ENCODE data around the gene PANK4.
"Not testable (repeated sequence)": the region's sequence is repeated elsewhere in the genome, so short reads cannot be mapped to it uniquely, and the experiment has no call there.

The PANK4 gene

DNA sequence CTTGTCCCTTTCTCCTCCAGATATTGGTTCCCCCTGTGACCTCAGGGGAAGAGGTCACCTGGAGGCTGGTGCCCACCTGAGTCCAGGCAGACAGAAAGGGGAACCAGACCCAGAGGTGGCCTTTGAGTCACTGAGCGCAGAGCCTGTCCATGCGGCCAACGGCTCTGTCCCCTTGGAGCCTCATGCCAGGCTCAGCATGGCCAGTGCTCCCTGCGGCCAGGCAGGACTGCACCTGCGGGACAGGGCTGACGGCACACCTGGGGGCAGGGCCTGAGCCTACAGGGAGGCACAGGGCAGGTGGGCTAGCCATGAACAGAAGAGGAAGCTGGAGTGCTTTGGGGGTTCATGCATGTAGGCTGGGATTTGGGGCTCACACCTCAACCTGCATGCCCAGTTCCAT lies 32.5 kb upstream of the PANK4 start:
- no peak for DNase-seq (ENCODE audit: low read depth)

DNA sequence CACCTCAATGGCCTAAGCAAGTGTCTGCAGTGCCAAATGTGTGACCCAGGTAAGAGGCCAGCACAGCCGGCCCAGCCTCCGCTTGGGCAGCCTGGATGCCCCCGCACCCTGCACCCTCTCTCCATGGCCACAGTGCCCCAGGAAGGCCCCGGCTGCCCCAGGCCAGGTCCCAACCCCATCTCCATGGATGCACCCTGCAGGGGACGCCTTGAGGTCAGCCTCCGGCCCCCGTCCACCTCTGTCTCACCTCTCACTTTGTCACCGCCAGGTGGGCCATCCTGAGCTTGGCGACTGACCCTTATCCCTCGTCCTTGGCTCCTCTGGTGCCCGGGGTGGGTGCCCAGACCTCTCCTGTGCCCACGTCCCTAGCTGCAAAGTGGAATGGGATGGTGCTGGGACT lies 32.0 kb upstream of the PANK4 start:
- DNase-seq (ENCODE audit: low read depth): no peak

DNA sequence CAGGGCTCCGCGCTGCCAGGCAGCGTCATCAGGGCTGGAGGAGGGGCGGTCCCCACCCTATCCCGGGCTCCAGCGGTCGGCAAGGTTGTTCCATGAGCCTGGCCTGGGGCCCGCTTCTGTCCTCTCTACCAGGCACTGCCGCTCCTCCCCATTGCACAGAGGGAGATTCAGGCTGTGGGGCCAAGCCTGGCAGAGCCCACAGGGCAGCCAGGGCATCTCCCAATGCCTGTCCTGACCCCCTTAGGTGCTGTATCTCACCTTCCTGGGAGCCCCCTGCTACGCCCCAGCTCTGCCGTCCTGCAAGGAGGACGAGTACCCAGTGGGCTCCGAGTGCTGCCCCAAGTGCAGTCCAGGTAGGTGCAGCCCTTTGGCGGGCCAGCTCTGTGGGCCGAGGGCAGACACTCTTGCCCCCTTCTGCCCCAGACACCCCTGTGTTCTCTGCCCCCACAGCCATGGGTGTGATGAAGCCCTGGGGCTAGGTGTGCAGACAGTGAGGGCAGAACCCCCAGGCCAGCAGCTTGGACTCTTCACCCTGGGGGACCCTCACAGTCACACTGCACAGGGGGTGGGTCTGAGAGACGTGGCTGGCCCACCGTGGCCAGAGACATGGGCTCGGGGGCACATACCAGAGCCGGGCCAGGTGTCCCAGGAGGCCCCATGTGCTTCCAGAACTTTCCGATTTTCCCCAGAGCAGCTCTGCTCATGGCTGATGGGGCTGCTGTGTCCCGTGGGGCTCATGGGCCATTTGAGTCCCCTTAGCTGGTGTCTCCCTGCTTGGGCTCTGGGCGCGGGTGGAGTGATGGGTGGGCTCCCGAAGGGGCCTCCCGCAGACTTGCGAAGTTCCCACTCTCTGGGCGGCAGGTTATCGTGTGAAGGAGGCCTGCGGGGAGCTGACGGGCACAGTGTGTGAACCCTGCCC lies 31.3 kb upstream of the PANK4 start:
- no peak for DNase-seq (ENCODE audit: low read depth)

DNA sequence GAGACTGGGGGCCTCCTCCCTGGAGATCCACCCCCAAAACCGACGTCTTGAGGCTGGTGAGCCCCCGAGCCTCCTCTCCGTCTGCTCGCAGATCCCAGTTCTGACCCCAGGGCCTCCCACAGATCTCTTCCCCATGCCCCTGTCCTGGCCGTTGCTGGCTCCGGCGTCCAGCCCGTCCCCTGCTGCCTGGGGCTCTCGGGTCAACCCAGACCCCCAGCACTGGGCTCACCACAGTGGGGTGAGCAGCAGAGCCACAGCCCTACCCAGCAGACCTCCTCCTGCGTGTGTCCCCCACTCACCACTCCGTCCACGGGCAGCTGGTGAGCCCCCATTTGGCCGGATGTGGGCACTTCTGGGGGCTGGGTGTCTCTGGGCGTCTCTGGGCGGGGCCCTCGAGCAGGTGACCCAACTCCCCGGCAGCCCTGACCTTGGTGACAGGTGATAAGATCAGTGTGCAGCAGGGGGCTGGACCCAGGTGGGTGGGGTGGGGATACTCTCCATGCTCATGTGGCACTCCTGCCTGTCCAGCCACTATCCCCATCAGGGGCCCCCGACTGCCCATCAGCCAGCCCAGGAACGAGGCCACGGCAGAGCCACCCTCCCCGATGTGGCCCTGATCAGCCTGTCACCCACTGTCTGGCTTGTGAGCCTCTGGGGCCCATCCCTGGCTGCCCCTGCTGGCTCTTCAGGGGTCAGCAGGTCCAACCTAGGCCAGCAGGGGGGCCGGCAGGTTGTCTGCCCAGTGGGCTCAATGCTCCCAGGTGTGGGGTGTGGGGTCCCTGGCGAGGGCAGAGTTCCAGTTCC lies 30.5 kb upstream of the PANK4 start:
- DNase-seq (ENCODE audit: low read depth): no peak

DNA sequence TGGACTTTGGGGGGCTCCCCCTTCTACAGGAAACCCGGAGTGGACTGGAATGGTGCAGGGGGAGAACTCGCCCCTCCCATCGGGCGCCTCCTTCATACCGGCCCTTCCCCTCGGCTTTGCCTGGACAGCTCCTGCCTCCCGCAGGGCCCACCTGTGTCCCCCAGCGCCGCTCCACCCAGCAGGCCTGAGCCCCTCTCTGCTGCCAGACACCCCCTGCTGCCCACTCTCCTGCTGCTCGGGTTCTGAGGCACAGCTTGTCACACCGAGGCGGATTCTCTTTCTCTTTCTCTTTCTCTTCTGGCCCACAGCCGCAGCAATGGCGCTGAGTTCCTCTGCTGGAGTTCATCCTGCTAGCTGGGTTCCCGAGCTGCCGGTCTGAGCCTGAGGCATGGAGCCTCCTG lies 29.9 kb upstream of the PANK4 start, which contains the start of gene TNFRSF14:
TSS of gene TNFRSF14 (plus strand) at position 95 of the 401 bp plus-strand sequence. CDS start at position 389, 294 bp downstream.
- DNase-seq (ENCODE audit: low read depth): no peak

DNA sequence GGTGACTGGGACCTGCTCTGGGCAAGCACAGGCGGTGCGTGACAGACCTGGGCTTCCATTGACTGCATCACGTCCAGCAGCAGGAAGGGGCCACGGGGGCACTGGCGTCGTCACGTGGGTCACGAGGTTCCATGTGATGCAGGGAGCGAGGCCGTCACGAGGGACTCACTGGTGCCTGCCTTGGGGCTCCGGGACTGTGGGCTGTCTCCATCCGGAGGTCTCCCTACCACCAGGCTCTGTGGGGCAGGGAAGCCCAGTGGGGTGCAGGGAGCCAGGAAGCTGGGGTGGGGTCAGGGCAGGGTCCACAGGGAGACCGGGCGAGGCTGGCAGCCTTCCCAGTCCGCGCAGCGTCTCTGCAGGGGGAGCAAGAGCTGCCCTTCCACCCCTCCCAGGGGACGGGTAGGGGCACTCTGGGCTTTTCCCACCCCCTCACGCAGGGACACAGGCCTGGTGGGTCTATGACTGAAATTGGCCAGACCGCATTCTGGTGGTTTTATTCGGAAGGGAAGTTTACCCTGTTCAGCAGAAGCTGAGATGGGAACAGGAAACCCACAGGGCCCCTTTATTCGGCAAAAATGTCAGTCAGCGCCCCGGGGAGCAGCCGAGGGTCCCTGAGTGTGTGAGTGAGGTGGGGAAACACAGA lies 29.4 kb upstream of the PANK4 start:
- DNase-seq (ENCODE audit: low read depth): no peak

DNA sequence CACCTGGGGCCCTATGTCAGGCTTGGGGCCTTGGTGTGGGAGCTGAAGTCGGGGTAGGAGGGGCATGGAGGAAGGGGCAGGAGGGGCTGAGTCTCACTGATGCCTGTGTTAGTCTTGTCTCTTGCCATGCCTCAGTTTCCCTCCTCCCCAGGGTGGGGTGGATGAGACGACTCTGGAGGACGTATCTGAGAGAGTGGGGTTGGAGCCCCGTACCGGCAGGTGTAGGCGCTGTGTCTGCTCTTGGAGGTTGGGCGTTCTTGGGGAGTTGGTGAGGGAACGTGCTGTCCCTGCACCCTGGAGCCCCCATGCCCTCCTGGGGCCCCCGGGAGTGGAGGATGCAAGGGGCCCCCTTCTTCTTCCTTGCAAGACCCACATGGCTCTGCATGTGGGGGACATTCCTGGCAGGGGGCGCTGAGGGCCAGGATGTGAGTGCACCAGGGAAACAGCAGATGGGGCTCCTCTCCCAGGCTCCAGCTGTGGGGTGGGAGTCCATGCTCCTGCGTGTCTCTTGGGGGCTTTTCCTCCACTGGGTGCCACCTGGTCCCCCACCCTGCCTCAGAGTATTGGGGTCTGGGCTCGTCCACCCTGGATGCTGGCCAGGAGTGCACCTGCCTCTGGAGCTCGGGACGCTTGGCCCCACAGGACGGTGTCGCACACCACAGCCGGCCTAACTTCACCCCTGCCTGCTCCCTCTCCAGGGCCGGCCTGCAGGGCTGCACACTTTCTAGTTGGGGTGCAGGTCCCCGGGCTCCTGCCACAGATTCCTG lies 28.4 kb upstream of the PANK4 start:
- no peak for DNase-seq (ENCODE audit: low read depth)

DNA sequence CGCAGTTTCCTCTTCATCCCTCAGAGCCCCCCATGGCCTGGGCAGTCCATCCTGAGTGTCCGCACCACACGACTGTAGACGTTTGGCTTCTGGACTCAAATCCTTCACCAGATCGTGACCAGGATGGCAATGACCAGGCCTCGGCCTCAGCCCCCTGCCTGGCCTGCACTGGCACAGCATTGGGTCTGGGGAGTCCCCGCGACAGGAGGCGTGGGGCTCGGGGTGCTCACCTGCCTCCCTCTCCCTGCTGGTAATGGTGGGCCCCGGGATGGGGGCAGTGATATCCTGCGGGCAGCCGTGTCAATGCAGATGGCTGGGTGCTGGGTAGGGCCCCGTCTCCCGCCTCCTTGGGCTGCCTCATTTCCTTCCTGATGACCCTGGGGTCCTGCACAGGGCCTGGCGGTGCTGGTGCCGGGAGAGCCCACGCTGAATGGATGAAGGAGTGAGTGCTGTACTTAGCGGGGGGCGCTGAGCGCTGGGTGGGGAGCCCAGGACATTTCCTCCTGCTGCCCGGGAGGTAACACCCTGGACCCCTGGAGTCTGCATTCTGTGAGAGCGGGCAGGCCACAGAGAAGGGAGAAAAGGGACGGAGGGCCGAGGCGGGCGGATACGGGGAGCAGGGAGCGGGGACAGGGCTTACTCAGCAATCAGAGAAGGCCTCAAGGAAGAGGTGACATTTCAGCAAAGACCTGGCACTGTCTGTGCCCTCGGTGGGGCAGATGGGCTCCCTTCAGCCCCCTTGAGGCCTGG lies 27.6 kb upstream of the PANK4 start:
- DNase-seq (ENCODE audit: low read depth): no peak

DNA sequence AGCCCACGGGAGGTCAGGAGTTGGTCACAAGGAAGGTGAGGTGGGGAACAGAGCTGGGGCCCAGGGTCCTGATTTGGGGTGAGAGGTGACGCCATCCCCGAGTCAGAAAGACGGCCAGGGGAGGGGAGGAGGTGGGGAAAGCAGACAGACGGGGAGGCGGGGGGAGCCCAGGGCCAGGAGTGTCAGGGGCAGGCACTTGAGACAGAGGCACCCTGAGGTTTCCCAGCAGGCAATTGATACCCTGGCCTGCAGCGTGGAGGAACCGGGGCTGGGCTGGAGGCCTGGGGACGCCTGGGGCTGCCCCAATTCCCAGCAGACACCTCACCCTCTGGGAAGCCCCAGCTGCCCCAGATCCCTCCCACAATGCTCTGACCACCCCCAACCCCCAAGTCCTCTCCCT lies 26.7 kb upstream of the PANK4 start:
- DNase-seq (ENCODE audit: low read depth): not testable (repeated sequence)

DNA sequence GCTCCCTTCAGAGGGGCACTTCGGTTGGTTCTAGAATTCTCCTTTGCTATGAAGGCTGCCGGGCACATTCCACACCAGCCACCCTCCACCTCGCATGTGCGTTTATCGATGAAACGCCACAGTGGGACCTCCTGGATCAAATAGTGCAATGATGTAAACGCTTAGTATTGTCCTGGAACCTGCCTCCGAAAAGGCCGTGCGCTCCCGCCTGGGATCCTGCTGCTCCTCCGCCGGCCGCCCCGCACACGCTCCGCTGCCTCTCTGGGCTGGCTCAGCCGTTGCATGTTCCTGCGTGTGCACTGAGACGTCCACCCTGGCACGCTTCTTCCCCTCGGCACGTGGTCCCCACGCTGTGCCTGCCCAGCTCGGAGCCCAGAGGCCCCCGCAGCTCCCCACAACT lies 25.8 kb upstream of the PANK4 start:
- DNase-seq (ENCODE audit: low read depth): no peak

DNA sequence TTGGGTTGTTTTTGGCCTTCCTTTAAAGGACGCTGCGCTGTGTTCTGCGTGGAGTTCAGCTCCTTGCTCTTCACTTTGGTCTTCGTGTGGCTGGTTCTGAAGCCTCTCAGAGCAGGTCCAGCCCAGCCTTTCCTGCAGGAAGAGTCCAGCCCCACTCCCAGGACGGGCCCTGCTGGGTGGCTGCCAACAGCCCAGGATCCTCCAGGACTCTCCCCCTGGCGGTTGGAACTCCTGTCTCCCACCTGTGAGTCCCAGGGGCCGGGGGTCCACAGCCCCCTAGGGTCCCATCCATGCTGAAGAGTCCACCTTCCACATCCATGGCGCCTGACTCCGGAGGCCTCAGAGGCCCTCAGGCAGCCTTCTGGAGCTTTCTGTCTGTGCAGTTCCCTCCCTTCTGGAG lies 25.1 kb upstream of the PANK4 start:
- not testable (repeated sequence) for DNase-seq (ENCODE audit: low read depth)

DNA sequence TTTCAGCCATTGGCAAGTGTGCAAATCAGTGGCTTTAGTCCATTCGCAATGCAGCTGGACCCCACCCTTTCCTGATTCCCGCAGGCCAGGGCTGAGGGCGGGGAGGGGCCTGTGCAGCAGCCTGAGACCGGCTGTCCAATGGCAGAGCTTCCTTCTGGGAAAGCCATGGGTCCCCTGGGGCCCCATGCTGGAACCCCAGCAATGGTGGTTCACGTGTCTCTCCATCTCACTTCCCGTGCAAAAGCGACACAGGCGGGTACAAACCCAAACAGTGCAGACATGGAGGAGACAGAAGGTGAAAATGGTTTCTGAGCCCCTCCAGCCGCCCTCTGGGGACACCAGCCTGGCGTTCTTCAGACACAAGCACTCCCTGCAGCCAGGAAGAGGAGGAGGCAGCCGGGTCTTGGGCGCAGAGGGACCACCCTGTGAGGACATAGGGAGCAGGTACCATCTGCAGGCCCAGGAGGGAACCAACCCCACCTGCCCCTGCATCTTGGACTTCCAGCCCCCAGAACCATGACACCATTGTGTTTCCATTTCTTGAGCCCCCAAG lies 24.0 kb upstream of the PANK4 start:
- not testable (repeated sequence) for DNase-seq (ENCODE audit: low read depth)

DNA sequence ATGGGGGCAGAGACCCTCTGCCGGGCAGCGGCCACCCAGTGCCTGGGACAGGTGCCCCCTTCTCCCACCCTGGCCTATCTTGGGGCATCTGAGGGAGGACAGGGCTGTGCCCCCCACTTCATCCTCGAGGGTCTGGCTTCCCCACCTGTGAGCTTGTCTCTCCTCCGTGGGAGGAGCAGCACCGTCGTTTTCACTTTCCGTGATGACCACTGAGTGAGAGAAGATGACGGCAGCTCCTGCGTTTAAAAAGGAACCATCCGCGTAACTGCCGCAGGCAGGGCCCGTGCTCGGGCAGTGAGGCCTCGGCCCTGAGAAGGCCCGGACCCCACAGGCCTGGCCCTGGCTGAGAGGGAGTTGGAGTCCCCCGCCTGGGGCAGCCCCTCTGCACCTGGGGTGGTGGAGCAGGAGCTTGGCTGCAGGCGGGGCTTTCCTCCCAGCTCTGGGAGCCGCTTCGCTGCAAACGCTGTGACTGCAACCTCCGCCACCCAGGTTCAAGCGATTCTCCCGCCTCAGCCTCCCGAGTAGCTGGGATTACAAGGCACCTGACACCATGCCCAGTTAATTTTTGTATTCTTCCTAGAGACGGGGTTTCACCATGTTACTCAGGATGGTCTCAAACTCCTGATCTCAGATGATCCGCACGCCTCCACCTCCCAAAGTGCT lies 23.1 kb upstream of the PANK4 start:
- DNase-seq (ENCODE audit: low read depth): not testable (repeated sequence)

DNA sequence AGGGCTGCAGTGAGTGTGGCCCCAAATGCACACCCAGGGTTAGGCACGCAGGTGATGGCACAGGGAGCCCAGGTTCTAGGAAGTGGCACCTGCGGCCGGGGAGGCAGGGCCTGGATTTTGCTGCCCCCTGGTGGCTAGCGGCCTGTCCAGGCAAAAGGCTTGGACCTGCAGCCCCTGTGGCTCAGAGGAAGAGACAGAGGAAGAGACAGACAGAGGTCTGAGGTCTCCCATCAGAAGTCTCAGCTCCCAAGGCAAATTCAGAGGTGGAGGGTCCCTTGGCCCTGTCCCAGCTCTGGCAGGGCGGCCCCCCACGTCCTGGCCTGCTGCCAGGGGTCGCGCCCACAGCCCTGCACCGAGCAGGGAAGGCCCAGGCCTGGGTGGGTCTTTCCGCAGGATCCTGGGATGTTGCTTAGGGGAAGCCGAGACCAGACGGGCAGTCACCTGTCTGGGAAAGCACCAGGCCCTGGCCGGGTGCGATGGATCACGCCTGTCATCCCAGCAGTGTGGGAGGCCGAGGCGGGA lies 21.7 kb upstream of the PANK4 start:
- peak; percentile 76 for DNase-seq (ENCODE audit: low read depth)

DNA sequence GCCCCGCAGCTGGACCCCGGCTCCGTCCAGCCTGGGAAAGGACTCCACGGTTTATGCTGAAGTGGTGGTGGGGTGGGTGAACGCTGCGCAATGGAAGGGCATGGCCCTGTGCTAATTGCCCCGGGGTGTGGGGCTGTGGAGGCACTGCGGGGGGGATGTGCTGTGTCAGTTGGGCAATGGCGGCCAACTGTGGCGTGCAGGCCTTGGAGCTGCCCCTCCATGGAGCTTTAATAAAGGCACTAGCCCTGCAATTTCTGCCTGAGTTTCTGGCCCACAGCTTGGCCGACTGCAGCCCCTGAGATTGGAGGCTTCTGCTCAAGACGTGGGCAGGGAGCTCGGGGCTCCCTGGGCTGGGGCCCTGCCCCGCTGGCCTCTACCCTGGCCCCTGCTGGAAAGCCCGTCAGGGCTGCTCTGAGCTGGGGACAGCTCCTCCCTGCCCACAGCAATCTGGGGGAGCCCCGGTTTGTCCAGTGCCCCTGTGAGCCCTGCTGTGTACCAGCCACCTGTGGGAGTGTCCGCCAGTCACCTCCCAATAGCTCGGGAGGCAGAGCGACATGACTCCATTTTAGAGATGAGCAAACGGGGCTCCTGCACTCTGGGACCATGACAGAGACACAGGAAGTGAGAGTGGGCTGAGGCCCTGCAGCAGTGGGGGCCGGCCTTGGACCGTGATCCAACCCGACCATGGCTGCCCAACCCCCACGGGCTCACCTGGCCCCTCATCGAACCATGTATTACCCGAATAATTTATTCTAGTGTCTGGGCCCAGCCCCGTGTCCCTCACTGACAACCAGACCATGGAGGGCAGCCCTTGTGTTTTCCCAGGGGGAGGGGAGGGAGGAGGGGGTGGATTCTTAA lies 21.0 kb upstream of the PANK4 start:
- no peak for DNase-seq (ENCODE audit: low read depth)

DNA sequence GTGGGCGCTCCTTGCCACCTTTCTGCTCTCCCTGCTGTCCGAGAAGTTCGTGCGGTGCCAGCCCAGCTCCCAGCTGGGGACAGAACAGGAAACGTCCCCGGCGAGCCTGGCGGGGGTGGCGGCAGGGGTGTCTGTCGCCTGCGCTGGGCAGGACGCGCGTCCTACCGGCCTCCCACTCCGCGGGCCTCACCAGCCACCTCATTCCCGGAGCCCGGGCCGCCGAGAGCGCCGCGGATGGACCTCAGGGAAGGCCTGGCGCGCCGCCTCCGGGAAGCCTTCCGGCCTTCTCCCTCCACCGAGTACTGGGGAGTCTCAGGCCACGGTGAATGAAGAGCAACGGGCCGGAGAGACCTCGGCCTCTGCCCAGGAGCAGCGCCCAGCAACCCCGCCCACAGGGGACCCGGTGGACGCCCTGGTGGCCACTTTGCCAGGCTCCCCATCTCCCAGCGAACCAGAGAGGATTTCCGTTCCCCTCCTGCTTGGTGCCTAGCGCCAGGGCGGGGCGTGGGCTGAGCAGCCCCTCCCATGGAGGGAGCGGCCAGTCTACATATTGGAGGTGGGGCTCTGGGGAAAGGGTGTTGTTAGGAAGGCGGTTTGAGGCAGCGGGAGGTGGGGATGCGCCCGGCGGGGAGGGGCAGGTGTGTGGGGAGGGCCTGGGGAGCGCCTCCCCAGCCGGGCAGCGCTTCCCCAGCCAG lies 20.3 kb upstream of the PANK4 start:
- DNase-seq (ENCODE audit: low read depth): peak; percentile 68

DNA sequence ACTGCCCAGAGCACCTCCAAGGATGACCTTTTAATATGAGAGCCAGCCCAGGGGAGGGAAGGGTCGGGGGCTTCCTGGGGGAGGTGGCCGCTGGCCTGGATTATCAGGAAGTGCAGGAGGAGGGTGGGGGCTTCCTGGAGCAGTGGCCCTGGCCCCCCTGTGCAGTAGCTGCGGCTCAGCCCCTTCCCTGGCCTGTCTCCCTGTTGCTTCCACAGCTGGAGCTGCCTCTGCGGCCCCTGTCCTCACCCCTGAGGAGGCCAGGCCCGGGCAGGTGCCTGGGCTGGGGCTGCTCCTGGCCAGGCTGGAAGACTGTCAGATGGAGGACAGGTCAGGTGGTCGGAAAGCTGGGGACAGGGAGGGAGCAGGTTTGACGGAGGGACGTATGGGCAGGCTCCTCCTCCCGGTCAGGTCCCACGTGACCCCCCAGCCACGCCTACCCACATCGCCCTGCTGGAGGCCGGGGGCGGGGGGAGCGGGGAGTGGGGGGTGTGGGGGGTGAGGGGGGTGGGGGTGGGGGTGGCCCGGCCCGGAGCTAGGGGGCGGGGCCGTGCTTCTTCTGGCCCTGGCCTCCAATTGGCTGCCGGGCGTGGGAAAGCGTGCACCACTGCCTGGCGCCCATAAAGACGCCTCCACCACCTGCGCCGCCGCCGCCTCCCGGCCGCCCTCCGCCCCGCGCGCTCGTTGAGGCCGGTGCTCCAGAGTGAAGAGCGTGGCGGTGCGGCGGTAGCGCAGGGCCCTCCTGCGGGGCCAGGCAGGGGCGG lies 19.5 kb upstream of the PANK4 start:
- peak; percentile 79 for DNase-seq (ENCODE audit: low read depth)
